Measurements from ENCODE around the gene DUSP1.
"Not testable (repeated sequence)": the region's sequence is repeated elsewhere in the genome, so short reads cannot be mapped to it uniquely, and the experiment has no call there.

The DUSP1 gene, protein sequence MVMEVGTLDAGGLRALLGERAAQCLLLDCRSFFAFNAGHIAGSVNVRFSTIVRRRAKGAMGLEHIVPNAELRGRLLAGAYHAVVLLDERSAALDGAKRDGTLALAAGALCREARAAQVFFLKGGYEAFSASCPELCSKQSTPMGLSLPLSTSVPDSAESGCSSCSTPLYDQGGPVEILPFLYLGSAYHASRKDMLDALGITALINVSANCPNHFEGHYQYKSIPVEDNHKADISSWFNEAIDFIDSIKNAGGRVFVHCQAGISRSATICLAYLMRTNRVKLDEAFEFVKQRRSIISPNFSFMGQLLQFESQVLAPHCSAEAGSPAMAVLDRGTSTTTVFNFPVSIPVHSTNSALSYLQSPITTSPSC

GRCh38 chr5:172770675-172771438 is at the start of gene DUSP1:
TSS of gene DUSP1 (minus strand) at chr5:172771195. CDS start at chr5:172770952, 243 bp downstream.
- peak; percentile 97 to 98 for DNase-seq (ENCODE audit: extremely low read depth in 1 of 2, low read depth in 1 of 2)

DNA sequence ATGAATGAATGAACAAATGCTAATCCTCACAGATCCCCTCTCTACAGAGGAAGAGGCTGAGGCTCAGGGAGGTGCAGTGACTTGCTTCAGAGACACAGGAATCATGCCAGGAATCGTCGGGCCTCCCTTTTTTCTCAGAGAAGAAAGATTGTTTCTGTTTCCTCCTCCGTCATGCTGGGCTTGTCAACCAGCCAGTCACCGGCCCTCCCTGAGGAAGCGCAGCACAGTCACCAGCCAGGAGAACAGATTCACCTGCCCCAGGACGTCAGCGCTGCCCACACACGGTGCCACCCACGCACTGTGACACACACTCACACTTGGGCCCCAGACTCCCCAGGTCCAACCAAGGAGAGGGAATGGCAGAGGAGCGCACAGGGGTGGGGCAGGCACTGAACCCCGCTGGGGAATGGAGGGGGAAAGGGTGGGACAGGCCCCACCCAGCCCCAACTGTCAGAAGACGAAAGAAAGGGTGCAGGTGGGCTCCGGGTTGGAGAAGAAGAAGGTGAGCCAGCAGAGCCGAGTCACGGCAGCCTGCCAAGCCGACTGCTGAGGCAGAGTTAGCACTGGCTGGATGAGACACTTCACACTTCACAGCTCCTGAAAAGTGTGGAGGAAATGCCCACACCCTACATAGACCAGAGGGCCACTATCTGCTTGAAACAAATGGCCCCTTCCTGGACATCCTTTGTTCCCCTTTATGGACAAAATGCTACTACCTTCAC is 49.2 kb upstream of the DUSP1 start:
- no peak for DNase-seq (ENCODE audit: extremely low read depth in 1 of 2, low read depth in 1 of 2)

DNA sequence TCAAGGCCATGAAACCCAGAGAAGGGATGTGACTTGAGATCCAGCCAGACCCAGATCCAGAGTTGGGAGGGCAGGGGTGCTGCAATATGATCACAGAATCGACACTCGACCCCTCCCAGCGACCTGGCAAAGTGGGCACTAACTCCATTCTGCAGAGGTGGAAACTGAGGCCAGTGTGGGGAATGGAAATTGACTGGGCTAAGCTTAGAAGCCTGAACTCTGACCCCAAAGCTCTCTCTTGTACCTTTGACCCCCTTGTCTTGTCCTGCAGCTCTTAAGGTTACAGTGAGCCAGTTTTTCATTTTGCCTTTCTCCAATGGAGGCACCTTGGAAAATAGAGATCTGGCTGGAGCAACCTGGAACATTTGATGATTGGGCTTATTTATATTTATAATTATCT is 48.6 kb upstream of the DUSP1 start:
- DNase-seq (ENCODE audit: extremely low read depth in 1 of 2, low read depth in 1 of 2) = no peak

DNA sequence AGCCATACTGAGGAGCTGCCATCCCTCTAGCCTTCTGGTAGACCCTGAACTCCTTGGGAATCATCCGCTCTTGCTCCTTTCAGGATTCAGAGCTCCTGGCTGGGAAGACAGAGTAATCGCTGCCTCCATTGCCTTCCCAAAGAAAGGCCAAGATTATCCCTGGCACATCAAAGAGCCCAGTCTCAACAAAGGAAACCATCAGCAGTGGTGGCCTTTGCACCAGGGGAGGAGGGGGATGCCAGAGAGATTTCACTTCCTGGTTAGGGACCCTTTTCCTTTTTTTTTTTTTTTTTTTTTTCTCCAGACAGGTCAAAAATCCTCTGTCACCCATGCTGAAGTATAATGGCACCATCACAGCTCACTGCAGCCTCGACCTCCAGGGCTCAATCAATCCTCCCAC is 47.1 kb upstream of the DUSP1 start:
- no peak for DNase-seq (ENCODE audit: extremely low read depth in 1 of 2, low read depth in 1 of 2)

- DNase-seq (ENCODE audit: extremely low read depth in 1 of 2, low read depth in 1 of 2) = no peak
Measured at GRCh38 chr5:172817664-172818063, 46.7 kb upstream of the DUSP1 start.

DNA sequence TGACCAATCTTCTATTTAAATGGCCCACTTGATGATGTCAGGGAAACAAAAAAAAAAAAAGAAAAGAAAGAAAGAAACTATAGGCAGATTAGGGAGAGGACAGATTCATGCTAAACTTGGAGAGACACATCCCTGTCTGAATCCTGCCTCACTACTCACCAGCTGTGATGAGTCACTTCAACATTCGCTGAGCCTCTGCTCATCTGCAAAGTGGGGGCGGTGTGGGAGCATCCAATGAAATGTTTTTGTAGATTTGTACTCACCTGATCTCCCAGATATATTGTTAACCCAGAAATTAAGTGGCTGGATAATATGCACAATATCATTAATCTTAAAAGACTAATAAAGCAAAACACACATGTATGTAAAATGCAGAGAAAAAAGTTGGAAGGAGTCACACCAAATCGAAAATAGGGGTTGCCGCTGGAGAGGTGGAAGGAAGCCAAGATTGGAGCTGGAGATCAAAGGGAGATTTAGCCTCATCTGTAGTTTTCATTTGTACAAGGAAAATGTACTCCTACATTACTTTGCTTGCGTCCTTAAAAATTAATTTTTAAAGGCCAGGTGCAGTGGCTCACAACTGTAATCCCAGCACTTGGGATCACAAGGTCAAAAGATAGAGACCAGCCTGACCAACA is 46.0 kb upstream of the DUSP1 start:
- no peak for DNase-seq (ENCODE audit: extremely low read depth in 1 of 2, low read depth in 1 of 2)

DNA sequence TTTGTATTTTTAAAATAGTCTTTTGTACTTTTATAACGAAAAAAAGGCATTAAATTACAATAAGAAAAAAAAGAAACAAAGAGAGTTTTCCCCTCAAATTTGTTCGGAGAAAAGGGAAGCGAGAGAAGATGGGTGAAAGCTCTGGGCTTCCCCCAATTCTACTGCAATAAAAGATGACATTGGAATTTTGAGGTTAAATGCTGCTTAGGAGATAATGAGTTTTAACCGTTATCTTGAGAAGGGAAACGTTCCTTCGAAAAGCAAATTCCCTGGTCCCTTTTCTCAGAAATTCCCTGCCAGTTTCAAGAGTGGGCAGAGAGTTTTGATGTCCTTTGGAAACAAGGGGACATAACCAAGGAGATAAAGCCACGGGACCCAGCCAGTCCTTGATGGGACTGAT is 44.6 kb upstream of the DUSP1 start:
- no peak for DNase-seq (ENCODE audit: extremely low read depth in 1 of 2, low read depth in 1 of 2)

- DNase-seq (ENCODE audit: extremely low read depth in 1 of 2, low read depth in 1 of 2) = not testable (repeated sequence)
Measured at GRCh38 chr5:172810996-172811395, 40.0 kb upstream of the DUSP1 start.

GRCh38 chr5:172809774-172810173 is 38.8 kb upstream of the DUSP1 start:
- no peak for DNase-seq (ENCODE audit: extremely low read depth in 1 of 2, low read depth in 1 of 2)

DNA sequence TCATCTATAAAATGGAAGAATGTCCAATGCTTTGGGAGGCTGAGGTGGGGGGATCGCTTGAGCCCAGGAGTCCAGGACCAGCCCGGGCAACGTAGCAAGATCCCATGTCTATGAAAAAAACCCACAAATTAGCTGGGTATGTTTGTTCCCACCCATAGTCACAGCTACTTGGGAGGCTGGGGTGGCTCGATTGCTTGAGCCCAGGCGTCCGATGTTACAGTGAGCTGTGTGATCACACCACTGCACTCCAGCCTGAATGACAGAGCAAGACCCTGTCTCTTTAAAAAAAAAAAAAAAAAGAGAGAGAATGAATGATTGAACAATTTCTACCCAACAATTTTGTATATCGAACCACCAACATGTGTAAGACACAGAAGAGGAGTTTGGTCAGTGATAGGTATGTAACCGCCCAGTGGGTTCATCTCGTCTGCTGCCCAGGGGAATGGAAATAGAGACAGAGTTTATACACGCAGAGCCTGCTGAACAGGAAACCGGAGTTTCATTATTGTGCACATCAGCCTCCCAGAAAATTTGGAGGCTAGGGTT is 36.8 kb upstream of the DUSP1 start:
- DNase-seq (ENCODE audit: extremely low read depth in 1 of 2, low read depth in 1 of 2) = no peak

GRCh38 chr5:172806897-172807672 is 36.1 kb upstream of the DUSP1 start:
- DNase-seq (ENCODE audit: extremely low read depth in 1 of 2, low read depth in 1 of 2) = peak; percentile 68 to 70

- DNase-seq (ENCODE audit: extremely low read depth in 1 of 2, low read depth in 1 of 2) = no peak
Measured at GRCh38 chr5:172805736-172806255, 34.8 kb upstream of the DUSP1 start.

- no peak for DNase-seq (ENCODE audit: extremely low read depth in 1 of 2, low read depth in 1 of 2)
Measured at GRCh38 chr5:172805018-172805683, 34.2 kb upstream of the DUSP1 start.

DNA sequence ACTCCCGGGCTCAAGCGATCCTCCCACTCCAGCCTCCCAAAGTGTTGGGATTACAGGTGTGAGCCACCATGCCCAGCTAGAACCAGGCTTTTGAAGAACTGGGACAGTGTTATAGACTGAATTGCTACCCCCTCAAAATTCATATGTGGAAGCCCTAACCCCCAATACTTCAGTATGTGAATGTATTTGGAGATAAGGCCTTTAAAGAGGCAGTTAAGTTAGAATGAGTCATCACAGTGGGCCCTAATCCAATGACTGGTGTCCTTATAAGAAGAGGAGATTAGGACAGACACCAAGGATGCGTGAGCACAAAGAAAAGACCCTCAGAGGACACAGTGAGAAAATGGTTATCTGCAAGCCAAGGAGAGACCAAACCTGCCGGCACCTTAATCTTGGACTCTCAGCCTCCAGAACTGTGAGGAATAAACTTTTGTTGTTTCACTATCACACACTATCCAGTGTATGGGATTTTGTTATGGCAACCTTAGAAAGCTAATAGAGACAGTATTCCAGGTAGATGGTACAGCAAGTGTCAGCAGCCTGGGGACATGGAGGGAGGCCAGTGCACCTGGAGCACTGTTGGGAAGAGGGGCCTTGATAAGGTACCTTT is 31.7 kb upstream of the DUSP1 start:
- no peak for DNase-seq (ENCODE audit: extremely low read depth in 1 of 2, low read depth in 1 of 2)

GRCh38 chr5:172802112-172802511 is 31.1 kb upstream of the DUSP1 start:
- no peak for DNase-seq (ENCODE audit: extremely low read depth in 1 of 2, low read depth in 1 of 2)

DNA sequence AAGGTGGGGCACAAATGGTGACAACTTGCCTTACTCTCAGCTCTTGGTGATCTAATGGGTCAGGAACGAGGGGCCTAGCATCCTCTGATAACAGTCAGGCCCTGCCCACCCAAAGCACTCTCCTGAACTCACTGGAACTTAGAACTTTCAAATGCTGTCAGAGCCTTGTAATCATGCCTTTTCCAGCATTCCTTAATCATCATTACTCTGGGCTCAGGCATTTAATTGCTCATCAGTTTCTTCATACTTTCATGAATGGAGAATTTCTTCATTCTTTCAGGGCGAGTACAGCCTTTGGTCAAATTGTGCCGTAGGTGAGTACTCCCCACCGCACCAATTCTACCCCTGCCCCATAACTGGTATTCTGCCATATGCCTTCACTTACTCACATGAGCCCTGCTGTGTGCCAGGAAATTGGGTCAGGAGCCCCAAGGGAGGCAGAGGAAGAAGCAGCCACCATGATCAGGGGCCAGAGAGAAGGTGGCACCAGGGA is 30.2 kb upstream of the DUSP1 start:
- no peak for DNase-seq (ENCODE audit: extremely low read depth in 1 of 2, low read depth in 1 of 2)

DNA sequence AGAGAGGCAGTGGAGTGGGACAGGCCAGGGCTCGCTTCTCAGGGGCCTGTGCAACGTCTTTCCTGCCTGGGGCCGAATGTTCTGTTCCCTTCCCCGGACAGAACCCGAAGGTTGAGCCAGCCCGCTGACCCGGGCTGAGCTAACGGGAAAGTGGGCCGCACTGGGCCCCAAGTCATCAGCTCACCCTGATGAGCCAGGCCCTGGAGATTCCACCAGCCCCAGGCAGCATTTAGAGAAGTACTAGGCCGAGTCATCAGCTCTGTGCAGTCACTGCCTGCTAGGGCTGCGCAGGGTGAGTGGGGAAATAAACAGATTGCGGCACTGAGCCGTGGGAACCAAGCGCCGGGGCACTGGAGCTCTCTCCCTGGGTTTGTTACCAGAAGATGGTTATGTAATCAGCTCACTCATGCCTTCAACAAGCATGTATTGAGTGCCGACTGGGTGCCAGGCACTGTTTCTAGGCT is 29.1 kb upstream of the DUSP1 start:
- DNase-seq (ENCODE audit: extremely low read depth in 1 of 2, low read depth in 1 of 2) = no peak

GRCh38 chr5:172799416-172799815 is 28.4 kb upstream of the DUSP1 start:
- DNase-seq (ENCODE audit: extremely low read depth in 1 of 2, low read depth in 1 of 2) = no peak
